ENCODE measurements around the gene LMAN2L. TPM values are rescaled to one million over a fixed set of nuclear protein-coding genes. Genes with fewer than 3 reads are reported as not detected.

Gene LMAN2L
- total RNA-seq, 1 experiment from 2014 or later, result 7.5 TPM

DNA sequence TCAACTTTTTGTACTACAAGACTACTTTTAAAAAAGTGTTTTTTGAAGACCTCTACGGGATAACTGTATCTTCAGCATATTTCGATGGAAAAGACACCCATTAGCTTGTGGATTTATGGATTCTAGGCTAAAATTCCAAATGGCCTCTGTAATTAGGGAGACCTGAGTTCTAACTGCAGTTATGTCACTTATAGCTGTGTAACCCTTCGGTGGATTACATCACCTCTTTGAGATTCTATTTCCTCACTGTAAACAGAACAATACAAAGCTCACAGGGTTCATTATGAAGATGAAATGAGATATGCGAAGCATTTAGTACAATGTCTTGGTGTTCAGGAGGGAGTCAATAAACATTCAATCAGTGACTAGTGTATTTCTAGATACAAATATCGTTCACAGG, 24.2 kb downstream of the LMAN2L start:
- DNase-seq (ENCODE audit: low read depth), result no peak

DNA sequence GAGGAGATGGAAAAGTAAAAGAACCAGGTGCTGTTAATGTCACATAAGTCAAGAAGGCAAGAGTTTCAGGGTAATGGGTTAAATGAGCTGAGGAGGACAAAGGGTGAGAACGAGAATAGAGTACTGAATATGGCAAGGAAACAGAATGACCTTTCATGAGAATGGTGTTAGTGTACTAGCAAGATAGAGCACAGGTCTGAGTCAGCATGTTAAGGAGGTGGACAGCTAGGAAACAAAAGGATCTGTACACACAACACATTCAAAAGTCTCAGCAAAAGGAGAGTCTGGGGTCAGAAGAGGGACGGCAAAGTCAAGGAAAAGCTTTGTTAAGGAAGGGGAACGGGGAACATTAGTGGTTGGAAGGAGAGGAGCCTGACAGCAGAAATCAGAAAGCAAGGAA, 28.9 kb downstream of the LMAN2L start:
- no peak for DNase-seq (ENCODE audit: low read depth)

DNA sequence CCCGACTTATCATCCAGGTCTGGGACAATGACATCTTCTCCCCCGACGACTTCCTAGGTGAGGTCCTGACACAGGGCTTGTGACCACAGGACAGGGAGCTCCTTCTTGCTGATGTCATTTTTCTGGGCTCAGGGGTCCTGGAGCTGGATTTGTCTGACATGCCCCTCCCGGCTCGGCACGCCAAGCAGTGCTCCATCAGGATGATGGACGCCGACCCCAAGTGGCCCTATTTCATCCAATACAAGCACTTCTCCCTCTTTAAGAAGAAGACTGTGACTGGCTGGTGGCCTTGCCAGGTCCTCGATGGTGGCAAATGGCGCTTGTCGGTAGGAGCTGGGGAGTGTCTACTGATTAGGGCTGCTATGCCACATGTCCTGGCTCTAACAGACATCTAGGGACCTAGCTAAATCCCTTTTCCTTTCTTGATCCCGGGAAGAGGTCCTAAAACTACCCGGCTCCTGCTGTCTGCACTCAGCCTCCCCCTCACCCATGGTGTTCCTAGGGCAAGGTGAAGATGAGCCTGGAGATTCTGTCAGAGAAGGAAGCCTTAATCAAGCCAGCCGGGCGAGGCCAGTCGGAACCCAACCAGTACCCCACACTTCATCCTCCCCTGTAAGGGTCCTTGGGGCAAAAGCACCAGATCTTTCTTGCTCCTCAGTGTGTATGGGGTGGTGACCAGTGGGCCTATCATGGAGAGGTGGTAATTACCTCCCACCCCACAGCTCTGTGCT, 36.7 kb downstream of the LMAN2L start:
- DNase-seq (ENCODE audit: low read depth), result no peak

DNA sequence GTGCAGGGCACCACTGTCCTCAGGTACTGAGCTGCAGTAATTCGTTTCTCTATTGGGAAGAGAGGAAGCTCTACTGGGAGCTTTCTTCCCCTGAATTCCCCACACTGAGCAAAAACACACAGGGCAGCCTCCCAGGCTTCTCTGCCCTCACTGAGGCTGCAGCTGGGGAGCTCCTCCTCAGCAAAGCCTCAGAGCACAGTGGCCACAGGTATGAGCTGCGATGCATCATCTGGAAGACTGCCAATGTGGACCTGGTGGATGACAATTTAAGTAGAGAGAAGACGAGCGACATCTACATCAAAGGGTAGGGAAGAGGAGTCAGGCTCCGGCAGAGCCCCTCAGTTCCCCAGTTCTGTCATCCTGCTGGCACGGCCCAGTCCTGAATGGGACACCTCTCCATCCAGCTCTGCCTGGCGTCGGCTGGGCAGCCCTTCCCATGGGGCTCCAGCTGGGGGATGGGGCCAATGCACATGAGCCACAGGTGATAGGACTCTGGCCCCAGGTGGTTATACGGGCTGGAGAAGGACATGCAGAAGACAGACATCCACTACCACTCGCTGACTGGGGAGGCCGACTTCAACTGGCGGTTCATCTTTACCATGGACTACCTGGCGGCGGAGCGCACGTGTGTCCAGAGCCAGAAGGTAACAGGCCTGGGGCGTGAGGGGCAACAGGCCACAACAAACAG, 37.6 kb downstream of the LMAN2L start:
- DNase-seq (ENCODE audit: low read depth), result no peak

DNA sequence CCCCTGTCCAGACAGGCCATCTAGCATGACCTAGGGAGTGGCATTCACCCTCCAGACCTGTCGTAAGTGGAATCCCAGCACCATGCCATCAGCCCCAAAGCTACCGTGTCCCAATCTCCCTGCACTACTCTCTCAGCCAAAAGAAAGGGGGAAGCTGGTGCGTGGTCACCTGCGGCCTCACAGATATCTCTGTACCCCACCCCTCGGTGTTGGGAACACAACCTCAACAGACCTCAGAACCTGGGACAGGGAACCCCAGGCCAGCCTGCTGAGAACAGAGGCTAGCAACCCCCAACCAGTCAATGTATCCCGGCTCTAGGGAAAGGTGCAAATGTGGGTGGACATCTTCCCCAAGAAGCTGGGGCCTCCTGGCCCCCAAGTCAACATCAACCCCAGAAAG, 38.2 kb downstream of the LMAN2L start:
- DNase-seq (ENCODE audit: low read depth), result no peak

DNA sequence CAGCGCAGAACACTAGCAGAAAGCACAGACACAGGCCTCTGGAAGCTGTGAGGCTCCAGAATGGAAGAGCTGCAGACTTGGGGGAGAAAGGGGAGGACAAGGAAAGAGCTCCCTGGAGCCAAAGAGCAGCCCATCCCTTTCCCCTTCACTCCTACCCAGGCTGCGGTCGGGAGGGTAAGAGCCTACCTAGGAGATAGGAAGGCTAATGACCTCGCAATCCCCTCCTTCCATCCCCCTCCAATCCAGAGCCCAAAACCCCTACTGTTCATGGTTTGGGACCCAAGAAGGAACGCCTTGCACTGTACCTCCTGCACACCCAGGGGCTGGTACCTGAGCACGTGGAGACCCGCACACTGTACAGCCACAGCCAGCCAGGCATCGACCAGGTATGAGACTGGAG, 39.8 kb downstream of the LMAN2L start:
- DNase-seq (ENCODE audit: low read depth), result no peak

DNA sequence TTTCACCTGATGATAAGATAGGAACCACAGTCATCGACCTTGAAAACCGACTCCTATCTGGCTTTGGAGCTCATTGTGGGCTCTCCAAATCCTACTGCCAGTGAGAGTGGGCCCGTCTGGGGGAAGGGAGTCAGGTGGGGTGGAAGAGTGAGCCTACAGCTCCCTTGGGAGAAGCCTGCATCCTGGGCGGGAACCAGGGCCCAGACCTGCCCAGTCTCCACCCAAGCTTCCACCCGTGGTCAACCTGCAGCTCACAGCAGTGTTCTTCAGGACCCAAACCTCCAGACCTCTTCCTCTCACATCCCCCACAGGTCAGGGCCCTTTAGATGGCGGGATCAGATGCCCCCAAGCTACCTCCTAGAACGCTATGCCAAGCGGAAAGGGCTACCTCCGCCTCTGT, 40.2 kb downstream of the LMAN2L start:
- DNase-seq (ENCODE audit: low read depth), result no peak

DNA sequence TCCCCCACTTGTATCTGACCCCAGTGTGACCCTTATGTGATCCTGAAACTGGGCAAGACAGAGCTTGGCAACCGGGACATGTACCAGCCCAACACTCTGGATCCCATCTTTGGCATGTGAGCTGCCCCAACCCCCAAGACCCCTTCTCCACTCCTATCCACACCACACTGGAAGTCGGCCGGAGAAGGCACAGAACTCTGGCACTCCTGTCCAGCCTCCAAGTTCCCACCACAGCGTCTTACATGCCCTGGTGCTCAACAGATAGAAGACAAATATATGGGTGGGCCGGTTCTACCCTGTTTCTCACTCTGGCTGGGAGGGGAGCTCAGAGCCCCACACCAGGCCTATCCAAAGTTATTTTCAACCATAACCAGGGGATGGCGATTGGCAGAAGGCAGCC, 40.8 kb downstream of the LMAN2L start:
- no peak for DNase-seq (ENCODE audit: low read depth)

DNA sequence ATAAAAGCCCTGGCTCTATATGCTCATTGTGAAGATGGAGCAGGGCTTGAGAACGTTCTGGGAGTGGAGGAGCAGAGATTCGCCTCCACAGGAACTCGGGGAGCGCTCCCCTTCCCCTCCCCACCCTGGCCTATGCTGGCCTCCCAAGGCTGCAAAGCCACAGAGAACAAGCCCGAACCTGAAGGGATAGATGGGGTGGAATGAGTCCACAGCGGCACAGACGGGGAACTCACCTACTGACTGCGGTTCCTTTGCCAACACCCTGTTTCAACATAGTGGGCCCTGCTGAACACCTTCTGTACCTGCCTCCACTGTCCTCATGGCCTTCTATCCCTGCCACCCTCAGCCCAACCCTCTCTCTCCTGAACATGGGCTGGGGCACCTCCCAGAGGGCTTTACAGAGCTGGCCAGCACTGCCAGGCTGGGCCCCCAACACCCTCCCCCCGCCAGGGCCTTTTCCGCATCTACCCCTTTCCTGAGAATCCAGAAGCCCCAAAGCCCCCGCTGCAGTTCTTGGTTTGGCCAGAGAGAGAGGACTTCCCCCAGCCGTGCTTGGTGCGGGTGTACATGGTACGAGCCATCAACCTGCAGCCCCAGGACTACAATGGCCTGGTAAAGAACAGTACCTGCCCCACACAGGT, 41.5 kb downstream of the LMAN2L start:
- no peak for DNase-seq (ENCODE audit: low read depth)

DNA sequence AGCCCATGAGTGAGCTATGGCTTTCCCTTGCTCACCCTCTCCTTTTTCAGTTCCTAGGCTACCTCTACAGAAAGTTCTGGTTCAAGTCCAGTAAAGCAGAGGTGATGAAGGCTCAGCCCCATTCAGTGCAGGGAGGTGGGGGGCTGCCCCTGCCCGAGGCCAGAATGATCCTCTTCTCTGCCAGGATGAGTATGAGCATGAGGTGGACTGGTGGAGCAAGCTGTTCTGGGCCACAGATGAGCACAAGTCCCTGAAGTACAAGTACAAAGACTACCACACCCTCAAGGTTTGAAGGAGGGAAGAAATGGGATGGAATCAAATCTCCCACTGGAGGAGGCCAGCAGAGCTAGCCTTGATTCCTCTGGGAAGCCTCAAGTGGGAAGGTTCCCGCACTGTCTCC, 42.4 kb downstream of the LMAN2L start:
- no peak for DNase-seq (ENCODE audit: low read depth)

DNA sequence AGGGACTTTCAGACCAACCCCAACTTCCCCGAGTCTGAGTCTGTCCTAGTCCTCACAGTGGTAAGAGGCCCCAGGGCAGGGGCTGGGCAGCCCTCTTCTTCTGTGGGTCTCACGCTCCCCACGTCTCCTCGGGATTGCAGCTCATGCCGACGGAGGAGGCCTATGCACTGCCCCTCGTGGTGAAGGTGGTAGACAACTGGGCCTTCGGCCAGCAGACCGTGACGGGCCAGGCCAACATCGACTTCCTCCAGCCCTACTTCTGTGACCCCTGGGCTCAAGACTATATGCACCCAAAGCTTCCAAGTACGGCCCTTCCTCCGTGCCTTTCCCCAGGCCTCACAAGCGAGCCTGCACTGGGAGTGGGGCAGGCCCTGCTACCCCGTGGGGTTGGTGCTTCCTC, 44.3 kb downstream of the LMAN2L start:
- no peak for DNase-seq (ENCODE audit: low read depth)

DNA sequence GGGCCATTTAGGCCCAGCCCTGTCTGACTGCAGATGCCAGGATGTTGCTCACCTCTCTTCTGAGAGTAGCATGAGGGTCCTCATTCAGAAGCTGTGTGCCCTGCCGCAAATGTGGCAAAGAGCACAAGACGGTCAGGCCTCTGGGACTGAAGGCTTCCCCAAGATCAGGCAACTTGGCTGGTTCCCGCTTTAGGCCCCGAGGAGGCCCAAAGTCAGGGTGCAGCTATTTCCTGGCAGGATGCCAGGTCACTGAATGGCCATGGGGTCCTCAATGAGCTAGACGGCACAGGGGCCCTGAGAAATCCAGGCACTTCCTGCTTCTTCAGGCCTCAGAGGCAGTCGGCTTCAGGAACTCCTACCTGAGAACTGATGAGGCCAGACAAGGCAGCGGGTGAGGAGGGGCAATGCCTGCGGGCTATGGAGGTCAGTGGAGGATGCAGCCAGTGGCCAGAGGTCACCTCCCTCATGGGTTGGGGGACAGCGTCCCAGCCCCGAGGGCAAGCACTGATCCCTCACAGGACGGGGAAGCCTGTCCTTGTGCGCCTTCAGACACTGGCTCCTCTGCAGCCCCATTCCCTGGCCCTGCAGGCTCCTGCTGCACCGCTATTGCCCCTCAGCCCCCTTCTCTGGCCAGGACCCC, 44.9 kb downstream of the LMAN2L start:
- DNase-seq (ENCODE audit: low read depth), result no peak

DNA sequence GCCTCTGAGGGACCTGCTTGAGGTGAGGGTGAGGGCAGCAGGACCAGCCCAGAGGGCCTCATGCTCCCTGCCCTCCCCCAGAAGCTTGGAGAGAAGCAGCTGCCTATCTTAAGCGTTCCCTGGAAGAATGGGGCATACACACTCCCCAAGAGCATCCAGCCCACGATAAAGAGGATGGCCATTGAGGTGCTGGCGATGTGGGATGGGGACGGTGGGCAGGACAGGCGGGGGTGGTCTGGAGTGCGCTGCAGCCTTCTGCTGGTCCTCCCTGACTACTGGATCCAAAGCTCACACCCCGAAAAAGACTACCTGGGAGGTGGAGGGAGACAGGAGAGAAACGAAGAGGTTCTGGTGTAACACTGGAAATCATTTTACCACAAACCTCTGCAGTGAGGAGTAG, 45.6 kb downstream of the LMAN2L start:
- no peak for DNase-seq (ENCODE audit: low read depth)

DNA sequence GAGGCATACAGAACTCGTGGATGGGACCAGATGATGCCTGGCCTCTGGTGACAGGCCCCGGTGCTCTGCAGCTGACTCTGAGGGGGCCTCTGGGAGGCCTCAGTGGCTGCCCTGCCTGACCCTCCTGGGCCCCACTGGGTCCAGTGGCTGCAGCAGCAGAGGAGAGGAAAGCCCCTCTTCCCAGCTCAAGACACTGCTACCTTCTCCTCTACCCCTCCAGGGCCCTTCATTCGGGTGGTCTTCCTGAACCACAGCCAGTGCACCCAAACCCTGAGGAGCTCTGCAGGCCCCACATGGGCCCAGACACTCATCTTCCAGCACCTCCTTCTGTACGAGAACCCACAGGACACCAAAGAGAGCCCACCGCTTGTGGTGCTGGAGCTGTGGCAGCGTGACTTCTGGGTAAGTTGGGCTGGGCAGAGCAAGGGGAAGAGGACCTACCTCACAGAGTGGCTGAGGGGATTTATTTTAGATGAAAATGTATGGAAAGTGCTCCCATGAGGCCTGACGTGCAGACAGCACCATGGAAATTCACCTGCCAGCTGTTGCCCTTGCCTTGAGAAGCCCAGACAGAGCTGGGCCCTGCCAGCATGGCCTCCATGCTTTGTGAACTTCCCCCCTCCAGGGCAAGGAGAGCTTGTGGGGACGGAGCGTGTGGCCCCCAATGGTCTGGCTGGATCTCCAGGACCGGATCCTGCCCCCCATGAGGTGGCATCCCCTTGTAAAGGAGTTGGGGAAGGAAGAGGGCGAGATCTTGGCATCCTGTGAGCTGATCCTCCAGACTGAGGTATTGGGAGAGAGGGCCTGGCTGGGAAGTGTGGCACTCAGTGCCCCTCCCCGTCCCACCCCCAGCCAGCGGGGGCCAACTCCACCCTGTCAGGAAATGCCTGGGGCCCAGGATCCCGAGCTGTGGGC, 46.3 kb downstream of the LMAN2L start:
- no peak for DNase-seq (ENCODE audit: low read depth)

DNA sequence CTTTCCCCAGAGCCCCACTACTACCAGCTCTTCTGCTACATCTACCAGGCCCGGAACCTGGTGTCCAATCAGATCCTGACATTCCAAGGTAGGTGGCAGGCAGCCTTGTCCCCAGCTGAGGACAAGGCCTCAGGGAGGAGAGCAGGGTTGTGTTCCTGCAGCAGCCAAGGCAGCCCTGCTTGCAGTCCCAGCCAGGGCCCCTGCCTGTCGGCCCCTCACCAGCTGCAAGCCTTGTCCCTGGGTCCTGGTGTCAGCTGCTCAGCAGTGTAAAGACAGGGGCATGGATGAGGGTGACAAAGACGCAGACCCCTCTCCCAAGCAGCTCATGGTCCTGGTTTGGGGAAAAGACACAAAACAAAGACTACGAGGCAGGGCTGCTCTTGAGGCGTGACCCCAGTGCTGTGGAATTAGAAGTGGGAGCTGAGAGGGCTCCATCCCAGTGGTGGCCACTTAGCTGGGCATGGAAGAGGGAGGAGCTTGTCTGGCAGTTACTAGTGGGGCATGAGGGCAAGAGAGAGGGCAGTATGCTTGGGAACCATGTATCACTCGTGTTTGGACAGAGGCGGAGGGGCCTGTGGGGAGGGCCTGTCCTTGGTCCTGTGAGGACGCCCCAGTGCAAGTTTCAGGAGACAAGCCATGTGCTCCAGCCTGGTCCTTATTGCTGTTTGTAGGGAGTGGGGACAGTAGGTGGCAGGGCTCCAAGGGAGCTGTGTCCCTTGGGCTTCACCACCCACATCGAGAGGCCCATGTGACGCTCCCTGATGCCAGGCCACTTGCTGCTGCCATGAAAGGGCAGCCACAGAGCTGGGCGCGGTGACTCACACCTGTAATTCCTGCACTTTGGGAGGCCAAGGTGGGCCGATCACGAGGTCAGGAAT, 47.5 kb downstream of the LMAN2L start:
- DNase-seq (ENCODE audit: low read depth), result no peak

DNA sequence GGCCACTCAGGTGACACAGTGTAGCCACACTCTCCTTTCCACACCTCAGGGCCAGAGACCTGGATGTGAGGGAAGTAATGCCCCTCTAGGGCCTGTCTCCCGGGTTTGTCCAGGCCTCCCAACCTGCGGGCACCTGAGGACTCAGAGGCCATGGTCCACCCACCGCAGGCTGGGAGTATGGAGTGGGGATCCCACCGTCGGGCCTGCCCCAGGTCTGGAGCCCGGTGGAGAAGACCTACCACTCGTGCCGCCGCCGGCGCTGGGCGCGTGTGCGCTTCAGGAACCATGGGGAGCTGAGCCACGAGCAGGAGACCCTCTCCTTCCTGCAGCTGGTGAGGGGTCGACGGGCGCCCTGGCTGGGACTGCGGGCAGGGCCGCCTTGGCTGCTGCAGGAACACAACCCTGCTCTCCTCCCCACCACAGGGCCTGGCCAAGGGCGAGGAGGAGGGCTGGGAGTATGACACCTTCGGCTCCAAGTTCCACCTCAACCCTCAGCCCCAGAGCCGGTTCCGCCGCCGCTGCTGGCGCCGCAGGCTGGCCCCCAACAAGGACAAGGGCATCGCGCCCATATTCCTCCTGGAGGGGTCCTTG, 48.7 kb downstream of the LMAN2L start:
- DNase-seq (ENCODE audit: low read depth), result no peak

DNA sequence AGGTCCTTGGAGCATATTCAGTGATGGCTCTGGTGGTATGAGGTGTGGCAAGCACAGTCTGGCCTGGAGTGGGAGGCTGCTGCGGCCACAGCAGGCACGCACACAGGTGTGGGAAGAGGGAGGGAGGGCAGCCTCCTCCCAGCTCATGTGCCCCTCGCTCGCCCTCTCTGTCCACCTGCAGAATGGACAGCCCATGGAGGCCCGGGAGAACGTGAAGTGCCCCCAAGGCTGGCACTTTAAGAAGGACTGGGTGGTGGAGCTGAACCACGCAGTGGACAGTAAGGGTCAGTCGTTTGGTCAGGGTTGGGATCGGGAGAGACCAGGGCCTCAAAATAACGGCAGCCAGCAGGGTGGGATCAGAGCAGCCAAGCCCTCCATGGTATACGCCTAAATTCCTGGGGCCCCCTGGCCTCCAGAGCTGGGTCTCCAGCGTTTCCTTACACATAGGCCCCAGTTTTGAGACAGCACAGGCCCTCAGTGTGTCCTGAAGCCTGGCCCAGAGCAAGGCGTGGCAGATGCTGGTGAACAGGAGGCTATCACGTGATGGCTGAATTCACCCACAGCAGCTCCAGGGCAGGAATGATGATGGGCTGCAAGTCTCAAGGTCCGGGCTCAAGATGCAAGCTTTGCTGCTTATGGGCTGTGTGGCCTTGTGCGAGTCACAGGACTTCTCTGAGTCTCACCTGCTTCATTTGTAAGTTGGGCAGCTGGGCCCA, 49.4 kb downstream of the LMAN2L start:
- DNase-seq (ENCODE audit: low read depth), result no peak

DNA sequence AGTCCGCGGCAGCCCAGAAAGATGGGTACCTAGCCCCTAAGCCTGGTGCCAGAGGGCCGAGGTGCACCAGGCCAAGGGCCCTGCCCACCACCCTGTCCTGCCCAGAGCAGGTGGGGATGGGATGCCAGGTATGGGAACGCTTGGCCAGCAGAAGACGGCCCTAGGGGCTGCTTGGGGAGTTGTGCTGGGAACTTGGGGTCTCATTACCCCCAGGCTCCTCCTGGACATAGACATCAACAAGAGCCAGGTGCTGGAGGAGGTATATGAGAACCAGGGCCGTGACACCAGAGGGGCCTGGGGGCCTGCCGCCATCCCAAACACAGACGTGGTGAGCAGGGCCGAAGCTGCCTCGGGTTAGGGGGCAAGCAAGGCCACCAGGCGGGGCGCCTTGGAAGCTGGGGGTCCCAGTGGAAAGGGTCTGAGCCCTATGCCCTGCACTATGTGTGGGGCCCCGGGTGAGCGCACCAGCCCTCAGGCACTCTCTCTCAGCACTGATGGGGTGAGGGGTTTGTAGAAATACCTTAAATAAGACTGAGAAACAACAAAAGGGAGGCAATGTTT, 50.4 kb downstream of the LMAN2L start:
- DNase-seq (ENCODE audit: low read depth), result no peak

All from HT1080 (cell line).